HEK293T (cell line): ENCODE results near the gene PPAT.

ENCODE experiments used
- CTCF ChIA-PET: fragments of 350-600 bp; formaldehyde crosslinking; extraction: SDS; loops from one replicate; lab custom pipeline; 2021; ENCODE audit warnings: antibody characterized with exemption, inconsistent platforms; lab: Yijun Ruan, JAX
- POLR2A ChIA-PET: fragments of 350-600 bp; formaldehyde crosslinking; extraction: SDS; loops from one replicate; lab custom pipeline; 2020; ENCODE audit warnings: antibody characterized with exemption, inconsistent platforms; lab: Yijun Ruan, JAX
- DNase-seq: peaks from one replicate; pipeline ENCODE4 v3.0.0; 2012; ENCODE audit warnings: mixed read lengths; ENCODE audit errors: extremely low spot score
- ARNT ChIP-seq: fragments of 450-650 bp; IDR thresholded peaks from 2 replicates; pipeline ENCODE4 v1.6.1; 2017; ENCODE audit warnings: mild to moderate bottlenecking
- BHLHE40 ChIP-seq: fragments of 450-650 bp; IDR thresholded peaks from 2 replicates; pipeline ENCODE4 v1.6.1; 2016; ENCODE audit warnings: mild to moderate bottlenecking, moderate library complexity, borderline replicate concordance
- CTBP1 ChIP-seq: fragments of 450-650 bp; IDR thresholded peaks from 2 replicates; pipeline ENCODE4 v1.6.1; 2016; ENCODE audit warnings: borderline replicate concordance
- ELF4 ChIP-seq: fragments of 450-650 bp; IDR thresholded peaks from 2 replicates; pipeline ENCODE4 v1.6.1; 2017; ENCODE audit warnings: antibody characterized with exemption
- FOXA1 ChIP-seq: fragments of 450-650 bp; IDR thresholded peaks from 2 replicates; pipeline ENCODE4 v1.6.1; 2016; ENCODE audit warnings: mild to moderate bottlenecking
- FOXK2 ChIP-seq: fragments of 450-650 bp; IDR thresholded peaks from 2 replicates; pipeline ENCODE4 v1.6.1; 2016; ENCODE audit warnings: mild to moderate bottlenecking
- FOXM1 ChIP-seq: fragments of 450-650 bp; IDR thresholded peaks from 2 replicates; pipeline ENCODE4 v1.6.1; 2017; ENCODE audit warnings: mild to moderate bottlenecking, borderline replicate concordance
- HDGF ChIP-seq: fragments of 450-650 bp; IDR thresholded peaks from 2 replicates; pipeline ENCODE4 v1.6.1; 2017; ENCODE audit warnings: antibody characterized with exemption, borderline replicate concordance
- L3MBTL2 ChIP-seq: fragments of 450-650 bp; conservative IDR thresholded peaks from 2 replicates; pipeline ENCODE4 v1.6.1; 2016; ENCODE audit warnings: mild to moderate bottlenecking
- LEF1 ChIP-seq: fragments of 450-650 bp; IDR thresholded peaks from 2 replicates; pipeline ENCODE4 v1.6.1; 2017; ENCODE audit warnings: mild to moderate bottlenecking, borderline replicate concordance
- NFRKB ChIP-seq: fragments of 450-650 bp; IDR thresholded peaks from 2 replicates; pipeline ENCODE4 v1.6.1; 2016; ENCODE audit warnings: mild to moderate bottlenecking, moderate library complexity
- PKNOX1 ChIP-seq: fragments of 450-650 bp; IDR thresholded peaks from 2 replicates; pipeline ENCODE4 v1.6.1; 2016
- SP1 ChIP-seq: fragments of 450-650 bp; IDR thresholded peaks from 2 replicates; pipeline ENCODE4 v1.6.1; 2017
- SUZ12 ChIP-seq: fragments of 450-650 bp; IDR thresholded peaks from 2 replicates; pipeline ENCODE4 v1.6.1; 2016; ENCODE audit warnings: mild to moderate bottlenecking
- TARDBP ChIP-seq: fragments of 450-650 bp; IDR thresholded peaks from 2 replicates; pipeline ENCODE4 v1.6.1; 2016
- ZNF384 ChIP-seq: fragments of 450-650 bp; IDR thresholded peaks from 2 replicates; pipeline ENCODE4 v1.6.1; 2016

PPAT gene

GRCh38 chr4:56388306-56388705 is 47.1 kb downstream of the PPAT start:
- ChIA-PET POLR2A (interaction anchor here (5.2 kb wide), 1 partner anchor 47 kb away, joined by 113 read pairs; the partner anchor contains the start of genes PAICS and PPAT), CTCF (interaction anchor here (0.7 kb wide), 2 partner anchors 440 to 542 kb away, joined by 4 to 7 read pairs; no protein-coding TSS in a partner anchor)
- no peak for TF ChIP-seq ZNF384
- TF ChIP-seq FOXM1 = no peak
- no peak for TF ChIP-seq PKNOX1
- TF ChIP-seq TARDBP = no peak
- no peak for TF ChIP-seq ARNT
- no peak for TF ChIP-seq L3MBTL2
- TF ChIP-seq SUZ12 = no peak
- TF ChIP-seq SP1 = no peak
- no peak for TF ChIP-seq ELF4
- TF ChIP-seq CTBP1 = no peak
- TF ChIP-seq FOXA1 = no peak
- TF ChIP-seq NFRKB = no peak
- no peak for TF ChIP-seq FOXK2
- no peak for TF ChIP-seq BHLHE40
- no peak for TF ChIP-seq HDGF
- no peak for TF ChIP-seq LEF1
- DNase-seq = no peak

GRCh38 chr4:56387023-56388001 is 48.1 kb downstream of the PPAT start, which contains the start of gene AASDH:
Gene AASDH (minus strand): TSS chr4:56387491. CDS start chr4:56384299, 3,192 bp downstream.
- POLR2A ChIA-PET = interaction anchor here (0.6 to 5.2 kb wide), 39 partner anchors 8 to 591 kb away, joined by 3 to 113 read pairs (median 4); partner anchors contain the start of genes CEP135, NOA1, PAICS and PPAT
- CTCF ChIA-PET = interaction anchor here (1.5 kb wide), 1 partner anchor 141 kb away, joined by 4 read pairs; no protein-coding TSS in a partner anchor
- DNase-seq = peak; percentile 90
- TF ChIP-seq FOXA1 (no peak), L3MBTL2 (peak; percentile 71), HDGF (no peak), SP1 (no peak), NFRKB (peak; percentile 5; the same call in 1 of the 2 replicates), PKNOX1 (peak; percentile 91), ELF4 (peak; percentile 76), TARDBP (no peak), ZNF384 (no peak), BHLHE40 (no peak), ARNT (no peak; the same call in 1 of the 2 replicates), FOXK2 (peak; percentile 63; the same call in 1 of the 2 replicates), SUZ12 (no peak), FOXM1 (no peak), LEF1 (no peak), CTBP1 (0 out of 2 replicates have a peak, but pooled peaks have one; percentile 35)

GRCh38 chr4:56386091-56386490 is 49.3 kb downstream of the PPAT start:
- DNase-seq = no peak
- TF ChIP-seq FOXA1 = no peak
- no peak for TF ChIP-seq FOXK2
- no peak for TF ChIP-seq ARNT
- no peak for TF ChIP-seq SUZ12
- no peak for TF ChIP-seq L3MBTL2
- no peak for TF ChIP-seq CTBP1
- no peak for TF ChIP-seq SP1
- ChIA-PET POLR2A (interaction anchor here (0.9 to 5.2 kb wide), 3 partner anchors 49 to 437 kb away, joined by 3 to 113 read pairs (median 5); partner anchors contain the start of genes CEP135, PAICS and PPAT), CTCF (interaction anchor here (1.5 kb wide), 1 partner anchor 142 kb away, joined by 4 read pairs; no protein-coding TSS in a partner anchor)

- TF ChIP-seq FOXA1 (no peak), BHLHE40 (no peak), NFRKB (no peak), CTBP1 (no peak), HDGF (no peak), ELF4 (no peak), ARNT (no peak)
- POLR2A ChIA-PET = interaction anchor here (1.4 kb wide), 1 partner anchor 12 kb away, joined by 6 read pairs; the partner anchor contains the start of gene AASDH
- CTCF ChIA-PET = no interaction called here
- DNase-seq = no peak
Measured at GRCh38 chr4:56375458-56375857, 60.0 kb downstream of the PPAT start.

- no peak for DNase-seq
- CTCF ChIA-PET = interaction anchor here (0.6 kb wide), 1 partner anchor 28 kb away, joined by 3 read pairs; no protein-coding TSS in a partner anchor
- POLR2A ChIA-PET = interaction anchor here (1.4 kb wide), 1 partner anchor 12 kb away, joined by 6 read pairs; the partner anchor contains the start of gene AASDH
- TF ChIP-seq SUZ12 (no peak), ELF4 (no peak), SP1 (no peak), L3MBTL2 (no peak), CTBP1 (no peak), BHLHE40 (no peak), HDGF (no peak), TARDBP (no peak), ZNF384 (no peak), FOXM1 (no peak), LEF1 (no peak), FOXK2 (no peak), PKNOX1 (no peak)
Measured at GRCh38 chr4:56374956-56375355, 60.5 kb downstream of the PPAT start.
